HG02981 (cell line): Measurements from ENCODE around the gene NIP7.

ENCODE experiments used
- ATAC-seq: cut with Tn5 transposase; IDR thresholded peaks from one replicate; pipeline ENCODE4 v1.9.1; 2021; ENCODE audit warnings: mild to moderate bottlenecking, moderate library complexity; ENCODE audit not compliant: unreplicated experiment

Gene NIP7

DNA sequence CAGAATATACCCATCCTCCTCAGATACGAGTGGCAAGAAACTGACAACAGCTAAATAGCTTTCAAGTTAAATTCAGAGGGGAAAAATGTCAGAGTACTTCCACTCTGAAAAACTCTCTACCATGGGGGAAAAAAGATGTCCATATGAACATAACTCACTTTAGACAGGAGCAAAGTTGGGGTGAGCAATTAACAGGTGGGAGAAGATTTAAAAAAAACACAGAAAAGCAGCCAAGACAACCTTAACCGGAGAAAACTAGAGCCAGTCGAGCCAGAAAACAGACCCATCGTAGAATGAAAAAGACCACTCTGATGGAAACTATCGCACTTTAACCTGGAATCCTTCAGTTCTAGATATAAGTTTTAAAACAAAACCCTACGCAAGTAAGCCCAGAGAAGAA lies 45.4 kb downstream of the NIP7 start:
- ATAC-seq = no peak

DNA sequence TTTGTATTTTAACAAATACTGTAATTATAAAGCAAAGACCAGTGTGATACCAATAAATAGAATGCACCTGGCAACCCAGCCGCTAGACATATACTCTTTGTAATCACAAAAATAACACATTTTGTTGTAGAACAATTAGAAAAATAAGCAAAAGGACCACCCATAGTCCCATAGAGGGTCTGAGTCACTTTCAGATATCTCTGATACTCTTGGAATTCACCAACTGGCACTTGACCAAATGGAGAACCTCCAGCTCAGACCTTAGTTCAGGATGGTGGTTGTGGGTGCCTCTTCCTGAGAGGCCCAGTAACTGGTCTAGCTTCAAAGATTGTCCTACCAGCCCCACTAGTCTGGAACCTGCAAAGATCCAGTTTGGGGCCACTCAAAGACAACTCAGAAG lies 47.0 kb downstream of the NIP7 start:
- no peak for ATAC-seq
